Chondrocyte (in vitro differentiated cells): Measurements from ENCODE around the gene CDK19. TPM values are rescaled to one million over a fixed set of nuclear protein-coding genes. Genes with fewer than 3 reads are reported as not detected.

Experiments
- DNase-seq: peaks from one replicate; pipeline ENCODE4 v3.0.0; 2021; ENCODE audit warnings: mixed read lengths, low spot score
- H3K27ac Mint-ChIP-seq: one replicate; pipeline ENCODE4 v1.8.0; 2021; ENCODE audit warnings: mild to moderate bottlenecking, moderate library complexity, mixed read lengths; ENCODE audit not compliant: unreplicated experiment
- H3K27me3 Mint-ChIP-seq: 2 replicates; pipeline ENCODE4 v1.8.0; 2021; ENCODE audit warnings: low read depth, mixed read lengths
- H3K36me3 Mint-ChIP-seq: 2 replicates; pipeline ENCODE4 v1.8.0; 2021; ENCODE audit warnings: low read depth, mixed read lengths
- H3K4me1 Mint-ChIP-seq: 2 replicates; pipeline ENCODE4 v1.8.0; 2021; ENCODE audit warnings: low read depth, mild to moderate bottlenecking, mixed read lengths
- H3K4me3 Mint-ChIP-seq: one replicate; pipeline ENCODE4 v1.8.0; 2021; ENCODE audit warnings: mild to moderate bottlenecking, moderate library complexity, mixed read lengths; ENCODE audit not compliant: unreplicated experiment
- H3K9me3 Mint-ChIP-seq: 2 replicates; pipeline ENCODE4 v1.8.0; 2021; ENCODE audit warnings: low read depth, mixed read lengths
- total RNA-seq: library from RNA; stranded (reverse); gene quantifications from 3 replicates; pipeline ENCODE4 v1.2.1, GENCODE V29; 2021
- TF ChIP-seq, protein P1 (sequence below): fragments of 200-600 bp; sonication (generic); IDR thresholded peaks from 2 replicates; pipeline ENCODE4 v1.5.0; 2021; ENCODE audit warnings: antibody characterized with exemption, mild to moderate bottlenecking, moderate library complexity

CDK19 gene
- total RNA-seq, 1 donor from 2014 or later = 21.6 TPM

DNA sequence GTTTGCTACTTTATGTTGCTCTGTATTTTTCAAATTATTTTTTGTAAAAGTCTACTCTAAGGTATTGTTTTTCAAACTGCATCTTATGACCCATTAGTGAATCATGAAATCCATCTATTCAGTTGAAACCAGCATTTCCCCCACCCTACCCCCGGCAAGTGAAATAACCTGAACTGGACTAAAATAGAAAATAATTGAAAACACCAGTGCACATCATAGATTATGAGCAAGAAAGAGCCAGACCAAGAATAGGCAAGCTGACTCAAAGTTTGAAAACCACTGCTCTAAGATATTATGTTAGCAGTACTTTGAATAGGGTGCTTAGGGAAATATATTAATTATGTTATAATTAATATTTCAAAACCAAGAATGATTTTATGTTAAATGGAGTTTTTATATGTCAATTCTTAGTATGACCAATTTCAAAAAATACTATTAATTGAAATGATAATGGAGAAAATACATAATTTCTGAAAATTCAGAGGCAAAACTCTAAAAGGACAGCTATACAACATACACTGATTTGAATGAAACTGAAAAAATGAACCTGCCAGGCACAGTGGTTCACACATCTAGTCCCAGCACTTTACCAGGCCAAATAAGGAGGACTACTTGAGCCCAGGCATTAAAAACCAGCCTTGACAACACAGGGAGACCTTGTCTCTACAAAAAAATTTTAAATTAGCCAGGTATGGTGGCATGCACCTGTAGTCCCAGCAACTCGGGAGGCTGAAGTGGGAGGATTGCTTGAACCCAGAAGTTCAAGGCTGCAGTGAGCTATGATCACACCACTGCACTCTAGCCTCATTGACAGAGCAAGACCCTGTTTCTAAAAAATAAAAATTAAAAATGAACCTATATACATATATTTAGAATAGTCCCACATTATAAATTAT lies 112.0 kb downstream of the CDK19 start:
- Mint-ChIP-seq H3K36me3 (no peaks in the 10 kb centered on the region), H3K4me3 (no peak overlapping the region), H3K9me3 (no peaks in the 10 kb centered on the region), H3K27ac (no peak overlapping the region), H3K27me3 (no peaks in the 10 kb centered on the region), H3K4me1 (peaks cover 9% of the 10 kb centered on the region)
- TF ChIP-seq, protein P1, sequence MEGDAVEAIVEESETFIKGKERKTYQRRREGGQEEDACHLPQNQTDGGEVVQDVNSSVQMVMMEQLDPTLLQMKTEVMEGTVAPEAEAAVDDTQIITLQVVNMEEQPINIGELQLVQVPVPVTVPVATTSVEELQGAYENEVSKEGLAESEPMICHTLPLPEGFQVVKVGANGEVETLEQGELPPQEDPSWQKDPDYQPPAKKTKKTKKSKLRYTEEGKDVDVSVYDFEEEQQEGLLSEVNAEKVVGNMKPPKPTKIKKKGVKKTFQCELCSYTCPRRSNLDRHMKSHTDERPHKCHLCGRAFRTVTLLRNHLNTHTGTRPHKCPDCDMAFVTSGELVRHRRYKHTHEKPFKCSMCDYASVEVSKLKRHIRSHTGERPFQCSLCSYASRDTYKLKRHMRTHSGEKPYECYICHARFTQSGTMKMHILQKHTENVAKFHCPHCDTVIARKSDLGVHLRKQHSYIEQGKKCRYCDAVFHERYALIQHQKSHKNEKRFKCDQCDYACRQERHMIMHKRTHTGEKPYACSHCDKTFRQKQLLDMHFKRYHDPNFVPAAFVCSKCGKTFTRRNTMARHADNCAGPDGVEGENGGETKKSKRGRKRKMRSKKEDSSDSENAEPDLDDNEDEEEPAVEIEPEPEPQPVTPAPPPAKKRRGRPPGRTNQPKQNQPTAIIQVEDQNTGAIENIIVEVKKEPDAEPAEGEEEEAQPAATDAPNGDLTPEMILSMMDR = no peak
- no peak for DNase-seq

DNA sequence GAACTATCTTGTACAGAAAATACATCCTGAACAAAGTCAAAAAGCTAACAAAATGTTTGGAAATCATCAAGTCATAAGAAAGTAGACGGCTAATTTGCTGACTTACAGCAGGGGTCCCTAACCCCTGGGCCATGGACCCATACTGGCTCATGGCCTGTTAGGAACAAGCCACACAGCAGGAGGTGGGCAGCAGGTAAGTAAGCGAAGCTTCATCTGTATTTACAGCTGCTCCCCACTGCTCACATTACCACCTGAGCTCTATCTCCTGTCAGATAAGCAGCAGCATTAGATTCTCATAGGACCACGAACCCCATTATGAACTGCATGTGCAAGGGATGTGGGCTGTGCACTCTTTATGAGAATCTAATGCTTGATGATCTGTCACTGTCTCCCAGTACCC lies 115.5 kb downstream of the CDK19 start:
- no peaks in the 10 kb centered on the region for H3K27me3 Mint-ChIP-seq
- no peak overlapping the region for H3K27ac Mint-ChIP-seq
- H3K36me3 Mint-ChIP-seq = peaks cover 4% of the 10 kb centered on the region
- peaks cover 5% of the 10 kb centered on the region for H3K9me3 Mint-ChIP-seq
- DNase-seq = no peak
- TF ChIP-seq, protein P1 = no peak
- H3K4me1 Mint-ChIP-seq = peaks cover 8% of the 10 kb centered on the region
- no peak overlapping the region for H3K4me3 Mint-ChIP-seq

DNA sequence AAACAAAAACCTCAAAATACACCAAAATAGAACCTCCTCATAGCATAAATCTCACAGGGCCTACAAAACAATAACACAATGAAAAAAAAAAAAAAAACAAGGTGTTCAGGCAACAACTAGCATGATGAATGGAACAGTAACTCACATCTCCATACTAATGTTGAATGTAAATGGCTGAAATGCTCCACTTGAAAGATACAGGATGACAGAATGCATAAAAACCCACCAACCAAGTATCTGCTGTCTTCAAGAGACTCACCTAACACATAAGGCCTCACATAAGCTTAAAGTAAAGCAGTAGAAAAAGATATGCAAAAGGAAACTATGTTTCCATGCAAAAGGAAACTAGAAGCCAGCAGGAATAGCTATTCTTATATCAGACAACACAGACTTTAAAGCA lies 121.3 kb downstream of the CDK19 start:
- no peak overlapping the region for H3K27ac Mint-ChIP-seq
- H3K9me3 Mint-ChIP-seq = peaks cover 5% of the 10 kb centered on the region
- no peaks in the 10 kb centered on the region for H3K27me3 Mint-ChIP-seq
- H3K4me3 Mint-ChIP-seq = no peak overlapping the region
- no peak for DNase-seq
- H3K36me3 Mint-ChIP-seq = peaks cover 4% of the 10 kb centered on the region
- no peaks in the 10 kb centered on the region for H3K4me1 Mint-ChIP-seq
- TF ChIP-seq, protein P1 = no peak

DNA sequence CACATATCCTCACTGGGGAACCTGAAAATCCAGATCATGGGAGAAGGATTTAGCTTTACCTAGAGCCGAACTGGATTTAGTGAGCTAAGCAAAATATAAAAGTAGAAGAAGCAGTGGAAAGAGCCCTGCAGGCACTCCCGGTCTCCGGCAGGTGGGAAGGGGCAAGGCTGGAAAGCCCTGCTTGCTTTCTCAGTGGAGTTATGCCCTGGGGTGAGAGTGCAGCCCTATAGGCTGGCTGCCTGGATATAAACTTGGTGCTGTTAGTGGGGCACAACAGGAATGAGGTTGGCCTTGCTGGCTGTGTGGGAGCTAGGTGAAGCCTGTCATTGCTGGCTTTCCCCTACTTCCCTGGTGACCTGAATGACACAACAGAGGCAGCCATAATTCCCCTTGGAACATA lies 122.0 kb downstream of the CDK19 start:
- TF ChIP-seq, protein P1 = no peak
- Mint-ChIP-seq H3K27ac (no peak overlapping the region), H3K4me3 (no peak overlapping the region), H3K27me3 (no peaks in the 10 kb centered on the region), H3K36me3 (peaks cover 4% of the 10 kb centered on the region), H3K4me1 (no peaks in the 10 kb centered on the region), H3K9me3 (peaks cover 5% of the 10 kb centered on the region)
- no peak for DNase-seq

DNA sequence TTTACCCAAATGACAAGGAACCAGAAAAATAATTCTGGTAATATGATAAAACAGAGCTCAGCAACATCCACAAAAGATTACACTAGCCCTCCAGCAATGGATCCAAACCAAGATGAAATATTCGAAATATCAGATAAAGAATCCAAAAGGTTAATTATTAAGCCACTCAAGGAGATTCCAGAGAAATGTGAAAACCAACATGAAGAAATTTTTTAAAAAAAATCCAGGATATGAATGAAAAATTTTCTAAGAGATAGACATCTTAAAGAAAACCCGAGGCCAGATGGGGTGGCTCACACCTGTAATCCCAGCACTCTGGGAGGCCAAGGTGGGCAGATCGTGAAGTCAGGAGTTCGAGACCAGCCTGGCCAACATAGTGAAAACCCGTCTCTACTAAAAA lies 124.4 kb downstream of the CDK19 start:
- H3K27ac Mint-ChIP-seq = no peak overlapping the region
- TF ChIP-seq, protein P1 = no peak
- no peaks in the 10 kb centered on the region for H3K9me3 Mint-ChIP-seq
- no peak overlapping the region for H3K4me3 Mint-ChIP-seq
- H3K27me3 Mint-ChIP-seq = no peaks in the 10 kb centered on the region
- H3K36me3 Mint-ChIP-seq = no peaks in the 10 kb centered on the region
- H3K4me1 Mint-ChIP-seq = no peaks in the 10 kb centered on the region
- no peak for DNase-seq
